Measurements from ENCODE around the gene SOX14.

The SOX14 gene

DNA sequence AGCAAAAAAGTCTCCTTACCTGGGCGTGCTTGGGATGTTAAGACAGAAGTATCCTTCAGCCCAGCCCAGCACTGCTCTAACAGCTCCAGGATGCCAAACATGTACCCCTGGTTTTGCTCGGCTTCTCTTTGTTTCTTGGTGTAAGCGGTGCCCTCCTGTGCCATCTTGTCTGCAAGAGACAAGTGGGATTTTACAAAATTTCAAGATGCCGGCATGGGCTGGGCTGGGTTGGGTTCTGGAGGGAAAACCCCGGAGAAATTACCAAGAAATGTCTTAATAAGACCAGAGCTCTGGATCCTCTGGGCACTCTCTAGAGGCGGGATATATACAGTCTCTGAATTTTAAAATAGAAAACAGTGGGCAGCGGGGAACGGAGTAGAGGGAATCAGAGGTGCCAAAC lies 4.6 kb upstream of the SOX14 start (continued):
- TF ChIP-seq, protein P1, sequence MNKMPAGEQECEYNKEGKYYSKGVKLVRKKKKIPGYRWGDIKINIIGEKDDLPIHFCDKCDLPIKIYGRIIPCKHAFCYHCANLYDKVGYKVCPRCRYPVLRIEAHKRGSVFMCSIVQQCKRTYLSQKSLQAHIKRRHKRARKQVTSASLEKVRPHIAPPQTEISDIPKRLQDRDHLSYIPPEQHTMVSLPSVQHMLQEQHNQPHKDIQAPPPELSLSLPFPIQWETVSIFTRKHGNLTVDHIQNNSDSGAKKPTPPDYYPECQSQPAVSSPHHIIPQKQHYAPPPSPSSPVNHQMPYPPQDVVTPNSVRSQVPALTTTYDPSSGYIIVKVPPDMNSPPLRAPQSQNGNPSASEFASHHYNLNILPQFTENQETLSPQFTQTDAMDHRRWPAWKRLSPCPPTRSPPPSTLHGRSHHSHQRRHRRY (tag by site-specific recombination; IDR thresholded peaks at IDR 0.05) = no peak
- TF ChIP-seq, protein P2, sequence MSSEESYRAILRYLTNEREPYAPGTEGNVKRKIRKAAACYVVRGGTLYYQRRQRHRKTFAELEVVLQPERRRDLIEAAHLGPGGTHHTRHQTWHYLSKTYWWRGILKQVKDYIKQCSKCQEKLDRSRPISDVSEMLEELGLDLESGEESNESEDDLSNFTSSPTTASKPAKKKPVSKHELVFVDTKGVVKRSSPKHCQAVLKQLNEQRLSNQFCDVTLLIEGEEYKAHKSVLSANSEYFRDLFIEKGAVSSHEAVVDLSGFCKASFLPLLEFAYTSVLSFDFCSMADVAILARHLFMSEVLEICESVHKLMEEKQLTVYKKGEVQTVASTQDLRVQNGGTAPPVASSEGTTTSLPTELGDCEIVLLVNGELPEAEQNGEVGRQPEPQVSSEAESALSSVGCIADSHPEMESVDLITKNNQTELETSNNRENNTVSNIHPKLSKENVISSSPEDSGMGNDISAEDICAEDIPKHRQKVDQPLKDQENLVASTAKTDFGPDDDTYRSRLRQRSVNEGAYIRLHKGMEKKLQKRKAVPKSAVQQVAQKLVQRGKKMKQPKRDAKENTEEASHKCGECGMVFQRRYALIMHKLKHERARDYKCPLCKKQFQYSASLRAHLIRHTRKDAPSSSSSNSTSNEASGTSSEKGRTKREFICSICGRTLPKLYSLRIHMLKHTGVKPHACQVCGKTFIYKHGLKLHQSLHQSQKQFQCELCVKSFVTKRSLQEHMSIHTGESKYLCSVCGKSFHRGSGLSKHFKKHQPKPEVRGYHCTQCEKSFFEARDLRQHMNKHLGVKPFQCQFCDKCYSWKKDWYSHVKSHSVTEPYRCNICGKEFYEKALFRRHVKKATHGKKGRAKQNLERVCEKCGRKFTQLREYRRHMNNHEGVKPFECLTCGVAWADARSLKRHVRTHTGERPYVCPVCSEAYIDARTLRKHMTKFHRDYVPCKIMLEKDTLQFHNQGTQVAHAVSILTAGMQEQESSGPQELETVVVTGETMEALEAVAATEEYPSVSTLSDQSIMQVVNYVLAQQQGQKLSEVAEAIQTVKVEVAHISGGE (tag by site-specific recombination; conservative IDR thresholded peaks at IDR 0.05; ENCODE audit: low read depth) = no peak
- TF ChIP-seq, protein P3, sequence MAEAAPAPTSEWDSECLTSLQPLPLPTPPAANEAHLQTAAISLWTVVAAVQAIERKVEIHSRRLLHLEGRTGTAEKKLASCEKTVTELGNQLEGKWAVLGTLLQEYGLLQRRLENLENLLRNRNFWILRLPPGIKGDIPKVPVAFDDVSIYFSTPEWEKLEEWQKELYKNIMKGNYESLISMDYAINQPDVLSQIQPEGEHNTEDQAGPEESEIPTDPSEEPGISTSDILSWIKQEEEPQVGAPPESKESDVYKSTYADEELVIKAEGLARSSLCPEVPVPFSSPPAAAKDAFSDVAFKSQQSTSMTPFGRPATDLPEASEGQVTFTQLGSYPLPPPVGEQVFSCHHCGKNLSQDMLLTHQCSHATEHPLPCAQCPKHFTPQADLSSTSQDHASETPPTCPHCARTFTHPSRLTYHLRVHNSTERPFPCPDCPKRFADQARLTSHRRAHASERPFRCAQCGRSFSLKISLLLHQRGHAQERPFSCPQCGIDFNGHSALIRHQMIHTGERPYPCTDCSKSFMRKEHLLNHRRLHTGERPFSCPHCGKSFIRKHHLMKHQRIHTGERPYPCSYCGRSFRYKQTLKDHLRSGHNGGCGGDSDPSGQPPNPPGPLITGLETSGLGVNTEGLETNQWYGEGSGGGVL (tag by site-specific recombination; IDR thresholded peaks at IDR 0.05) = no peak
- TF ChIP-seq, protein P4, sequence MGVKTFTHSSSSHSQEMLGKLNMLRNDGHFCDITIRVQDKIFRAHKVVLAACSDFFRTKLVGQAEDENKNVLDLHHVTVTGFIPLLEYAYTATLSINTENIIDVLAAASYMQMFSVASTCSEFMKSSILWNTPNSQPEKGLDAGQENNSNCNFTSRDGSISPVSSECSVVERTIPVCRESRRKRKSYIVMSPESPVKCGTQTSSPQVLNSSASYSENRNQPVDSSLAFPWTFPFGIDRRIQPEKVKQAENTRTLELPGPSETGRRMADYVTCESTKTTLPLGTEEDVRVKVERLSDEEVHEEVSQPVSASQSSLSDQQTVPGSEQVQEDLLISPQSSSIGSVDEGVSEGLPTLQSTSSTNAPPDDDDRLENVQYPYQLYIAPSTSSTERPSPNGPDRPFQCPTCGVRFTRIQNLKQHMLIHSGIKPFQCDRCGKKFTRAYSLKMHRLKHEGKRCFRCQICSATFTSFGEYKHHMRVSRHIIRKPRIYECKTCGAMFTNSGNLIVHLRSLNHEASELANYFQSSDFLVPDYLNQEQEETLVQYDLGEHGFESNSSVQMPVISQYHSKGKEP (tag by site-specific recombination; IDR thresholded peaks at IDR 0.05) = no peak
- TF ChIP-seq ZNF623 (tag by site-specific recombination; IDR thresholded peaks at IDR 0.05) = no peak
- TF ChIP-seq, protein P5, sequence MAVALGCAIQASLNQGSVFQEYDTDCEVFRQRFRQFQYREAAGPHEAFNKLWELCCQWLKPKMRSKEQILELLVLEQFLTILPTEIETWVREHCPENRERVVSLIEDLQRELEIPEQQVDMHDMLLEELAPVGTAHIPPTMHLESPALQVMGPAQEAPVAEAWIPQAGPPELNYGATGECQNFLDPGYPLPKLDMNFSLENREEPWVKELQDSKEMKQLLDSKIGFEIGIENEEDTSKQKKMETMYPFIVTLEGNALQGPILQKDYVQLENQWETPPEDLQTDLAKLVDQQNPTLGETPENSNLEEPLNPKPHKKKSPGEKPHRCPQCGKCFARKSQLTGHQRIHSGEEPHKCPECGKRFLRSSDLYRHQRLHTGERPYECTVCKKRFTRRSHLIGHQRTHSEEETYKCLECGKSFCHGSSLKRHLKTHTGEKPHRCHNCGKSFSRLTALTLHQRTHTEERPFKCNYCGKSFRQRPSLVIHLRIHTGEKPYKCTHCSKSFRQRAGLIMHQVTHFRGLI (tag by site-specific recombination; IDR thresholded peaks at IDR 0.05) = no peak
- TF ChIP-seq, protein P6, sequence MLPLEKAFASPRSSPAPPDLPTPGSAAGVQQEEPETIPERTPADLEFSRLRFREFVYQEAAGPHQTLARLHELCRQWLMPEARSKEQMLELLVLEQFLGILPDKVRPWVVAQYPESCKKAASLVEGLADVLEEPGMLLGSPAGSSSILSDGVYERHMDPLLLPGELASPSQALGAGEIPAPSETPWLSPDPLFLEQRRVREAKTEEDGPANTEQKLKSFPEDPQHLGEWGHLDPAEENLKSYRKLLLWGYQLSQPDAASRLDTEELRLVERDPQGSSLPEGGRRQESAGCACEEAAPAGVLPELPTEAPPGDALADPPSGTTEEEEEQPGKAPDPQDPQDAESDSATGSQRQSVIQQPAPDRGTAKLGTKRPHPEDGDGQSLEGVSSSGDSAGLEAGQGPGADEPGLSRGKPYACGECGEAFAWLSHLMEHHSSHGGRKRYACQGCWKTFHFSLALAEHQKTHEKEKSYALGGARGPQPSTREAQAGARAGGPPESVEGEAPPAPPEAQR (tag by site-specific recombination; IDR thresholded peaks at IDR 0.05) = no peak
- TF ChIP-seq ZBTB8A (tag by site-specific recombination; IDR thresholded peaks at IDR 0.05) = no peak

DNA sequence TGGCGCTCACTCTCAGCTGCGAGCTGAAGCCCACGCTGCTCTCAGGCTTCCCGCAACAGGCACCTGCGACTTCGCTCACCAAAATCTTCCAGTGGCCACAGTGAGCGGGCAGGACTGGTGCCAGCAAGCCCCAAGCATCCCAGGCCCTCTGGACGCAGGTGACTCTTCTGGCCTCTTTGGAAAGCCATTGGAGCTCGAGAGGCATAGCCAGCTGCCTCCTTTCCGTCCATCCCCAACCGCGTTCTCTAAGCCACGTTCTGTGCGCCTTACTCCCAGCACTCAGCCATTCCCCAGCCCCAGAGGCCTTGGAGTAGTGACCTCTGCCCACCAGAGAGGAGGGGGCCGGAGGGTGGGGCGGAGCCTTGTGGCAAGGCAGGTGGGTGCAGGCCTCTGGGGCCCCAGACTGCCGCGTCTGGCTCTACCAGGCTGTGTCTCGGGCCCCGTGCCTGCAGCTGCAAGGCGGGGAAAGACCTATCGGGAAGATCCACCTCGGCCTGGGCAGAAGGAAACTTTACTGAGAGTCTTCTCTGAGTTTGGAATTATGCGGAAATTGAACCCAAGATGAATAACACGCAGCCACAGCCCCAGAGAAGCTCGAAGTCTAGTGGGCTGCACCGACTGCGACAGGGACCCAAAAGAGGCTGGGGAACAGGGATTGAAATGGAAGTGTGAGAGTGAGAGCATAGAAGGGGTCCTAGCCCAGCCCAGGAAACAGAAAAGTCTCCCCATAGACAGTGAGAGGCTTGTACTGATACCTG lies 3.6 kb upstream of the SOX14 start:
- POLR2A ChIA-PET = interaction anchor here (0.5 kb wide), 1 partner anchor 171 kb away, joined by 4 read pairs; no protein-coding TSS in a partner anchor
- Histone ChIP-seq H3K4me3 (ENCODE audit: low read depth, low read length) (no peak overlapping the region), H3K4me1 (ENCODE audit: control insufficient read depth, insufficient read depth, low read length) (no peaks in the 10 kb centered on the region), H3K36me3 (ENCODE audit: control insufficient read depth in 2 of 2, insufficient read depth in 1 of 2, low read length in 2 of 2) (no peaks in the 10 kb centered on the region), H3K27ac (ENCODE audit: extremely low read depth, low read depth, low read length) (no peak overlapping the region), H3K9me3 (ENCODE audit: control insufficient read depth, insufficient read depth, low read depth, low read length) (no peaks in the 10 kb centered on the region)
- CTCF ChIA-PET = no interaction called here
- TF ChIP-seq ZNF404 (tag by site-specific recombination; IDR thresholded peaks at IDR 0.05) = no peak
- no peak for TF ChIP-seq ZNF2 (tag by site-specific recombination; IDR thresholded peaks at IDR 0.05)
- no peak for TF ChIP-seq REPIN1 (tag by site-specific recombination; IDR thresholded peaks at IDR 0.05; ENCODE audit: low read depth)
- no peak for TF ChIP-seq TCF7L2 (IDR thresholded peaks at IDR 0.05; ENCODE audit: borderline replicate concordance, low read depth, low read length)
- no peak for TF ChIP-seq ZNF121 (tag by site-specific recombination; IDR thresholded peaks at IDR 0.05)
- TF ChIP-seq, protein P7, sequence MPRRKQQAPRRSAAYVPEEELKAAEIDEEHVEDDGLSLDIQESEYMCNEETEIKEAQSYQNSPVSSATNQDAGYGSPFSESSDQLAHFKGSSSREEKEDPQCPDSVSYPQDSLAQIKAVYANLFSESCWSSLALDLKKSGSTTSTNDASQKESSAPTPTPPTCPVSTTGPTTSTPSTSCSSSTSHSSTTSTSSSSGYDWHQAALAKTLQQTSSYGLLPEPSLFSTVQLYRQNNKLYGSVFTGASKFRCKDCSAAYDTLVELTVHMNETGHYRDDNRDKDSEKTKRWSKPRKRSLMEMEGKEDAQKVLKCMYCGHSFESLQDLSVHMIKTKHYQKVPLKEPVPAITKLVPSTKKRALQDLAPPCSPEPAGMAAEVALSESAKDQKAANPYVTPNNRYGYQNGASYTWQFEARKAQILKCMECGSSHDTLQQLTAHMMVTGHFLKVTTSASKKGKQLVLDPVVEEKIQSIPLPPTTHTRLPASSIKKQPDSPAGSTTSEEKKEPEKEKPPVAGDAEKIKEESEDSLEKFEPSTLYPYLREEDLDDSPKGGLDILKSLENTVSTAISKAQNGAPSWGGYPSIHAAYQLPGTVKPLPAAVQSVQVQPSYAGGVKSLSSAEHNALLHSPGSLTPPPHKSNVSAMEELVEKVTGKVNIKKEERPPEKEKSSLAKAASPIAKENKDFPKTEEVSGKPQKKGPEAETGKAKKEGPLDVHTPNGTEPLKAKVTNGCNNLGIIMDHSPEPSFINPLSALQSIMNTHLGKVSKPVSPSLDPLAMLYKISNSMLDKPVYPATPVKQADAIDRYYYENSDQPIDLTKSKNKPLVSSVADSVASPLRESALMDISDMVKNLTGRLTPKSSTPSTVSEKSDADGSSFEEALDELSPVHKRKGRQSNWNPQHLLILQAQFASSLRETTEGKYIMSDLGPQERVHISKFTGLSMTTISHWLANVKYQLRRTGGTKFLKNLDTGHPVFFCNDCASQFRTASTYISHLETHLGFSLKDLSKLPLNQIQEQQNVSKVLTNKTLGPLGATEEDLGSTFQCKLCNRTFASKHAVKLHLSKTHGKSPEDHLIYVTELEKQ (tag by site-specific recombination; IDR thresholded peaks at IDR 0.05; ENCODE audit: borderline replicate concordance) = no peak
- TF ChIP-seq ZNF701 (tag by site-specific recombination; IDR thresholded peaks at IDR 0.05) = no peak
- no peak for TF ChIP-seq ZBTB7A (tag by site-specific recombination; IDR thresholded peaks at IDR 0.05; ENCODE audit: low read depth)
- no peak for TF ChIP-seq ZNF157 (tag by site-specific recombination; IDR thresholded peaks at IDR 0.05)
- TF ChIP-seq ZNF830 (tag by site-specific recombination; IDR thresholded peaks at IDR 0.05; ENCODE audit: low read depth) = no peak
- TF ChIP-seq ZNF776 (tag by site-specific recombination; IDR thresholded peaks at IDR 0.05; ENCODE audit: borderline replicate concordance) = no peak
- no peak for TF ChIP-seq ZNF561 (tag by site-specific recombination; IDR thresholded peaks at IDR 0.05; ENCODE audit: borderline replicate concordance)
- no peak for TF ChIP-seq ZNF548 (tag by site-specific recombination; IDR thresholded peaks at IDR 0.05)

All from HEK293 (cell line).